ENCODE results near the gene KBTBD12.
"Not testable (repeated sequence)": the region's sequence is repeated elsewhere in the genome, so short reads cannot be mapped to it uniquely, and the experiment has no call there.

The KBTBD12 gene

GRCh38 chr3:127905556-127905955, 9.5 kb upstream of the KBTBD12 start:
- no peak for DNase-seq

- DNase-seq, result not testable (repeated sequence)
Measured at GRCh38 chr3:127906653-127907052, 8.4 kb upstream of the KBTBD12 start.

- DNase-seq, result no peak
Measured at GRCh38 chr3:127908202-127908601, 6.8 kb upstream of the KBTBD12 start.

- DNase-seq, result no peak
Measured at GRCh38 chr3:127908951-127909350, 6.1 kb upstream of the KBTBD12 start.

- no peak for DNase-seq
Measured at GRCh38 chr3:127909646-127910045, 5.4 kb upstream of the KBTBD12 start.

GRCh38 chr3:127911421-127911931, 3.6 kb upstream of the KBTBD12 start:
- DNase-seq, result no peak

GRCh38 chr3:127913841-127914240, 1.2 kb upstream of the KBTBD12 start:
- DNase-seq, result not testable (repeated sequence)

- DNase-seq, result no peak
Measured at GRCh38 chr3:127914584-127914983, 448 bp upstream of the KBTBD12 start.

GRCh38 chr3:127915937-127916493, 983 bp downstream of the KBTBD12 start:
- DNase-seq, result no peak

GRCh38 chr3:127920738-127921137, 5.7 kb downstream of the KBTBD12 start:
- no peak for DNase-seq

GRCh38 chr3:127923611-127924010, 8.6 kb downstream of the KBTBD12 start:
- DNase-seq, result no peak

- DNase-seq, result no peak
Measured at GRCh38 chr3:127925384-127925783, 10.4 kb downstream of the KBTBD12 start.

- no peak for DNase-seq
Measured at GRCh38 chr3:127927829-127928604, 13.0 kb downstream of the KBTBD12 start.

- no peak for DNase-seq
Measured at GRCh38 chr3:127929818-127930413, 14.9 kb downstream of the KBTBD12 start.

- DNase-seq, result no peak
Measured at GRCh38 chr3:127933396-127933795, 18.4 kb downstream of the KBTBD12 start.

GRCh38 chr3:127938800-127939199, 23.8 kb downstream of the KBTBD12 start:
- no peak for DNase-seq

- DNase-seq, result no peak
Measured at GRCh38 chr3:127940116-127940515, 25.1 kb downstream of the KBTBD12 start.

- no peak for DNase-seq
Measured at GRCh38 chr3:127942613-127943012, 27.6 kb downstream of the KBTBD12 start.

- no peak for DNase-seq
Measured at GRCh38 chr3:127948211-127948610, 33.2 kb downstream of the KBTBD12 start.

GRCh38 chr3:127949446-127950055, 34.5 kb downstream of the KBTBD12 start:
- DNase-seq, result no peak

- DNase-seq, result no peak
Measured at GRCh38 chr3:127951276-127951675, 36.2 kb downstream of the KBTBD12 start.

GRCh38 chr3:127953091-127954035, 38.3 kb downstream of the KBTBD12 start:
- no peak for DNase-seq

Data from activated CD8-positive, alpha-beta memory T cell treated with anti-CD3 and anti-CD28 coated beads, Interleukin-2, amount 50 U/mL, for 48 hours (primary cell).